HepG2 (cell line): Measurements from ENCODE around the gene ZNRF3. TPM values are rescaled to one million over a fixed set of nuclear protein-coding genes. Genes with fewer than 3 reads are reported as not detected.

Experiments used
- ATAC-seq: fragments of 200-7000 bp; cut with Tn5 transposase; 3 replicates; pipeline ENCODE4 v1.9.1; 2020; ENCODE audit warnings: mild to moderate bottlenecking, moderate library complexity
- BruUV-seq: library from RNA; stranded (reverse); fragments of 400-500 nt; replicated peaks from 2 replicates; lab custom pipeline; 2021; lab: Mats Ljungman, UMichigan
- CTCF ChIA-PET: fragments of 300-600 bp; formaldehyde crosslinking; extraction: SDS; loops from one replicate; lab custom pipeline; 2021; ENCODE audit warnings: low total read pairs, inconsistent platforms, low intra/inter-chr PET ratio; lab: Yijun Ruan, JAX
- POLR2A ChIA-PET: fragments of 350-600 bp; sonication (Branson Sonifier 250); formaldehyde crosslinking; loops from one replicate; lab custom pipeline; 2020; ENCODE audit warnings: antibody characterized with exemption, inconsistent platforms; lab: Yijun Ruan, JAX
- DNase-seq: peaks from one replicate; pipeline ENCODE4 v3.0.0-alpha.2; 2015; ENCODE audit warnings: low spot score
- FAIRE-seq: peaks from 3 replicates; lab custom pipeline; 2011; peaks lifted over from hg19 to GRCh38; lab: Jason Lieb, UNC
- H2AFZ ChIP-seq: one replicate; pipeline ENCODE4 v1.6.1; 2011; ENCODE audit warnings: low read length, inconsistent platforms
- H3K27ac ChIP-seq: fragments of 300-600 bp; 3 replicates; pipeline ENCODE4 v1.8.0; 2011; ENCODE audit warnings: mixed run types, mild to moderate bottlenecking, mixed read lengths, low read length, inconsistent platforms; ENCODE audit not compliant: insufficient read depth; ENCODE audit errors: extremely low read length
- H3K27me3 ChIP-seq, 2 experiments: fragments of 200-600 bp in 1 of 2; 2 replicates in 1 of 2; 3 replicates in 1 of 2; pipeline versions ENCODE4 v1.6.0 to v1.8.0; 2011; ENCODE audit warnings: low read length in 2 of 2, mild to moderate bottlenecking in 2 of 2, moderate library complexity in 2 of 2, inconsistent platforms in 1 of 2; ENCODE audit not compliant: insufficient read depth in 2 of 2, control insufficient read depth in 1 of 2
- H3K36me3 ChIP-seq, 2 experiments: fragments of 200-600 bp in 1 of 2; replicated peaks in 1 of 2; 2 replicates in 1 of 2; 3 replicates in 1 of 2; pipeline versions ENCODE4 v1.5.1 to v1.8.0; 2011; ENCODE audit warnings: low read length in 2 of 2, inconsistent platforms in 1 of 2; ENCODE audit not compliant: insufficient read depth in 2 of 2, control insufficient read depth in 1 of 2
- H3K4me1 ChIP-seq: 2 replicates; pipeline ENCODE4 v1.5.1; 2012; ENCODE audit warnings: low read length, inconsistent platforms; ENCODE audit not compliant: insufficient read depth
- H3K4me2 ChIP-seq: 2 replicates; pipeline ENCODE4 v1.6.0; 2011; ENCODE audit warnings: low read depth, low read length, inconsistent platforms
- H3K4me3 ChIP-seq, 3 experiments: fragments of 200-600 bp in 1 of 3; sonication (generic), shearing (Covaris generic) in 1 of 3; replicated peaks in 1 of 3; 2 replicates each; pipeline ENCODE4 v1.5.1; 2011 to 2016; ENCODE audit warnings: low read length in 3 of 3, inconsistent platforms in 2 of 3, low read depth in 2 of 3, mild to moderate bottlenecking in 2 of 3, control low read depth in 1 of 3, mixed read lengths in 1 of 3; ENCODE audit not compliant: insufficient read depth in 1 of 3
- H3K79me2 ChIP-seq: one replicate; pipeline ENCODE4 v1.6.1; 2011; ENCODE audit warnings: low read length, inconsistent platforms; ENCODE audit not compliant: insufficient read depth
- H3K9ac ChIP-seq: 2 replicates; pipeline ENCODE4 v1.6.0; 2011; ENCODE audit warnings: mild to moderate bottlenecking, low read depth, low read length, inconsistent platforms; ENCODE audit not compliant: insufficient read depth
- H3K9me3 ChIP-seq: 2 replicates; pipeline ENCODE4 v1.5.1; 2012; ENCODE audit warnings: mild to moderate bottlenecking, low read length
- H4K20me1 ChIP-seq: 2 replicates; pipeline ENCODE4 v1.6.0; 2011; ENCODE audit warnings: inconsistent platforms, mild to moderate bottlenecking, low read length, moderate library complexity; ENCODE audit not compliant: insufficient read depth
- JUNB ChIP-seq: sonication (generic); formaldehyde crosslinking; IDR thresholded peaks from 2 replicates; pipeline ENCODE4 v1.8.0; 2022; ENCODE audit warnings: missing genetic modification reagents, mild to moderate bottlenecking, borderline replicate concordance
- KDM2A ChIP-seq: sonication (generic); formaldehyde crosslinking; IDR thresholded peaks from 2 replicates; pipeline ENCODE4 v1.4.0; 2020; ENCODE audit warnings: low read depth, missing genetic modification reagents, borderline replicate concordance
- MTF1 ChIP-seq: sonication (generic); formaldehyde crosslinking; IDR thresholded peaks from 2 replicates; pipeline ENCODE4 v1.5.0; 2020; ENCODE audit warnings: missing genetic modification reagents
- PHF5A ChIP-seq: IDR thresholded peaks from one replicate; pipeline ENCODE4 v1.6.1; 2018; ENCODE audit warnings: low read depth, missing genetic modification reagents; ENCODE audit not compliant: unreplicated experiment
- RBAK ChIP-seq: sonication (generic); formaldehyde crosslinking; IDR thresholded peaks from 2 replicates; pipeline ENCODE4 v1.5.1; 2020; ENCODE audit warnings: mild to moderate bottlenecking, missing genetic modification reagents
- RORA ChIP-seq: sonication (generic); formaldehyde crosslinking; IDR thresholded peaks from 2 replicates; pipeline ENCODE4 v1.5.0; 2020; ENCODE audit warnings: mild to moderate bottlenecking, missing genetic modification reagents, moderate library complexity
- ZNF720 ChIP-seq: sonication (generic); formaldehyde crosslinking; IDR thresholded peaks from 2 replicates; pipeline ENCODE4 v1.4.0; 2020; ENCODE audit warnings: missing genetic modification reagents
- WGBS: methylation state at CpG from one replicate; pipeline ENCODE4 v1.1.6; 2017; ENCODE audit warnings: low lambda C conversion rate; 5-methylcytosine and 5-hydroxymethylcytosine counted together
- in situ Hi-C: cut with HindIII; loops from 2 replicates; pipeline ENCODE4 v1.10.0; 2017; ENCODE audit warnings: low pct_unique_long_range_greater_than_20kb; ENCODE audit not compliant: extremely low pct_ligation_motif_present
- intact Hi-C: fragments of 100-400 bp; cut with micrococcal nuclease; formaldehyde crosslinking; loops from one replicate; pipeline ENCODE4 v1.10.0; 2022; ENCODE audit not compliant: unreplicated experiment
- polyA plus RNA-seq, 8 experiments: library from polyadenylated mRNA; depleted of rRNA in 3 of 8; stranded (reverse) in 7 of 8; unstranded in 1 of 8; fragments of >200 nt; fragmentation: Illumina TruSeq in 4 of 8; extraction: Trizol in 4 of 8; gene quantifications; 2 replicates each; pipeline versions ENCODE4 v1.2.1 to v1.2.3, GENCODE V29; 2011 to 2016; ENCODE audit warnings: low read depth in 4 of 8, missing spikeins in 1 of 8, mixed read lengths in 1 of 8; ENCODE audit not compliant: insufficient read depth in 1 of 8
- small RNA-seq, 3 experiments: library from RNA; depleted of rRNA; stranded (forward); fragments of <200 nt; gene quantifications; one replicate each; pipeline ENCODE3, GENCODE V24; 2012; ENCODE audit warnings: low read depth in 2 of 3, low replicate concordance in 1 of 3; ENCODE audit not compliant: insufficient read length in 3 of 3, insufficient read depth in 2 of 3
- total RNA-seq, 5 experiments: library from RNA; depleted of rRNA; stranded (reverse); fragments of >200 nt; fragmentation: Illumina TruSeq; extraction: Trizol; gene quantifications; 2 replicates each; pipeline ENCODE4 v1.2.3, GENCODE V29; 2016; ENCODE audit warnings: low read depth in 1 of 5

The ZNRF3 gene
- total and polyA plus RNA-seq, 2 of the 13 experiments (the other 11 are each of a cell fraction or from before 2014, with no cell fraction given): 20.3 to 36.7 TPM

GRCh38 chr22:29105468-29105867 lies 222.1 kb downstream of the ZNRF3 start:
- ATAC-seq (no peak), DNase-seq (no peak)
- H3K36me3 ChIP-seq: no peaks in the 10 kb centered on the region
- H3K27ac ChIP-seq: no peak overlapping the region
- no peak overlapping the region for H3K4me3 ChIP-seq
- no peak overlapping the region for H3K4me2 ChIP-seq
- no peaks in the 10 kb centered on the region for H3K27me3 ChIP-seq
- CTCF ChIA-PET: no interaction called here
- no TSS peak for BruUV-seq
- H3K9me3 ChIP-seq: no peaks in the 10 kb centered on the region
- peaks cover 12% of the 10 kb centered on the region for H3K4me1 ChIP-seq
- intact Hi-C loops: no loop called here
- no peaks in the 10 kb centered on the region for H3K79me2 ChIP-seq
- WGBS: 80% methylated on average over 2 of the region's 2 CpGs
- no peak overlapping the region for H2AFZ ChIP-seq
- TF ChIP-seq RORA (CRISPR knock-in tag) (no peak), RBAK (no peak)
- TF ChIP-seq, all 625 proteins: peak for 0
- H4K20me1 ChIP-seq: no peaks in the 10 kb centered on the region
- in situ Hi-C loops: no loop called here
- POLR2A ChIA-PET: no interaction called here
- no peak for FAIRE-seq
- no peak overlapping the region for H3K9ac ChIP-seq

- H3K4me1 ChIP-seq: peaks cover 12% of the 10 kb centered on the region
- WGBS: 97% methylated on average over 3 of the region's 4 CpGs
- H3K4me3 ChIP-seq: no peak overlapping the region
- no peak for FAIRE-seq
- no peak for ATAC-seq
- no peak overlapping the region for H3K27ac ChIP-seq
- no peaks in the 10 kb centered on the region for H3K9me3 ChIP-seq
- no TSS peak for BruUV-seq
- no peaks in the 10 kb centered on the region for H3K79me2 ChIP-seq
- POLR2A ChIA-PET: no interaction called here
- intact Hi-C loops (no loop called here), in situ Hi-C loops (no loop called here)
- no peaks in the 10 kb centered on the region for H3K27me3 ChIP-seq
- no peak overlapping the region for H3K4me2 ChIP-seq
- H3K36me3 ChIP-seq: no peaks in the 10 kb centered on the region
- H3K9ac ChIP-seq: no peak overlapping the region
- CTCF ChIA-PET: no interaction called here
- no peak for TF ChIP-seq ZNF720 (CRISPR knock-in tag)
- no peak for TF ChIP-seq MTF1 (CRISPR knock-in tag)
- TF ChIP-seq PHF5A (CRISPR knock-in tag): no peak
- TF ChIP-seq JUNB (CRISPR knock-in tag): no peak
- no peak for TF ChIP-seq KDM2A (CRISPR knock-in tag)
- no peak overlapping the region for H2AFZ ChIP-seq
- DNase-seq: no peak
- H4K20me1 ChIP-seq: no peaks in the 10 kb centered on the region
Observed at GRCh38 chr22:29106839-29107238, 223.5 kb downstream of the ZNRF3 start.

Small RNAs within 50 kb of the gene (small RNA-seq; reads per million reads assigned to genes)
- gene Z93930.1: 0 reads per million in 3 experiments

Other genes starting within 250 kb of the ZNRF3 start
- 13.1 and 16.4 TPM in 2 replicates for gene TTC28, start 203.7 kb upstream of the ZNRF3 start, total RNA-seq (2016; rRNA removed; fragmentation: Illumina TruSeq; extraction: Trizol)
- 4.2 and 4.5 TPM in 2 replicates for gene TTC28, start 203.7 kb upstream of the ZNRF3 start, polyA plus RNA-seq (2011; rRNA removed)
- 40.5 and 53.3 TPM in 2 replicates for gene CHEK2, start 141.8 kb upstream of the ZNRF3 start, total RNA-seq (2016; rRNA removed; fragmentation: Illumina TruSeq; extraction: Trizol)
- gene CHEK2, start 141.8 kb upstream of the ZNRF3 start, polyA plus RNA-seq (2011; rRNA removed): 19.2 and 27.0 TPM in 2 replicates
- 20.2 and 20.9 TPM in 2 replicates for gene HSCB, start 141.5 kb upstream of the ZNRF3 start, total RNA-seq (2016; rRNA removed; fragmentation: Illumina TruSeq; extraction: Trizol)
- 13.9 and 15.4 TPM in 2 replicates for gene HSCB, start 141.5 kb upstream of the ZNRF3 start, polyA plus RNA-seq (2011; rRNA removed)
- gene CCDC117, start 110.9 kb upstream of the ZNRF3 start, total RNA-seq (2016; rRNA removed; fragmentation: Illumina TruSeq; extraction: Trizol): 34.2 and 43.8 TPM in 2 replicates
- 12.1 and 12.6 TPM in 2 replicates for gene CCDC117, start 110.9 kb upstream of the ZNRF3 start, polyA plus RNA-seq (2011; rRNA removed)
- gene XBP1, start 83.0 kb upstream of the ZNRF3 start, total RNA-seq (2016; rRNA removed; fragmentation: Illumina TruSeq; extraction: Trizol): 313 and 427 TPM in 2 replicates
- gene XBP1, start 83.0 kb upstream of the ZNRF3 start, polyA plus RNA-seq (2011; rRNA removed): 394 and 416 TPM in 2 replicates
- gene C22orf31, start 178.3 kb downstream of the ZNRF3 start, total RNA-seq (2016; rRNA removed; fragmentation: Illumina TruSeq; extraction: Trizol): not detected in 2 replicates
- gene C22orf31, start 178.3 kb downstream of the ZNRF3 start, polyA plus RNA-seq (2011; rRNA removed): not detected in 2 replicates
- gene KREMEN1, start 189.5 kb downstream of the ZNRF3 start, total RNA-seq (2016; rRNA removed; fragmentation: Illumina TruSeq; extraction: Trizol): 10.2 and 13.8 TPM in 2 replicates
- gene KREMEN1, start 189.5 kb downstream of the ZNRF3 start, polyA plus RNA-seq (2011; rRNA removed): 8.9 and 9.8 TPM in 2 replicates